ENCODE measurements around the gene GEMIN7. TPM values are rescaled to one million over a fixed set of nuclear protein-coding genes. Genes with fewer than 3 reads are reported as not detected.

Gene GEMIN7, protein sequence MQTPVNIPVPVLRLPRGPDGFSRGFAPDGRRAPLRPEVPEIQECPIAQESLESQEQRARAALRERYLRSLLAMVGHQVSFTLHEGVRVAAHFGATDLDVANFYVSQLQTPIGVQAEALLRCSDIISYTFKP
- total RNA-seq: 10 to 100 TPM in 1 of 2 donors, 1 to 10 TPM in 1; 8.3 to 54.3 TPM

DNA sequence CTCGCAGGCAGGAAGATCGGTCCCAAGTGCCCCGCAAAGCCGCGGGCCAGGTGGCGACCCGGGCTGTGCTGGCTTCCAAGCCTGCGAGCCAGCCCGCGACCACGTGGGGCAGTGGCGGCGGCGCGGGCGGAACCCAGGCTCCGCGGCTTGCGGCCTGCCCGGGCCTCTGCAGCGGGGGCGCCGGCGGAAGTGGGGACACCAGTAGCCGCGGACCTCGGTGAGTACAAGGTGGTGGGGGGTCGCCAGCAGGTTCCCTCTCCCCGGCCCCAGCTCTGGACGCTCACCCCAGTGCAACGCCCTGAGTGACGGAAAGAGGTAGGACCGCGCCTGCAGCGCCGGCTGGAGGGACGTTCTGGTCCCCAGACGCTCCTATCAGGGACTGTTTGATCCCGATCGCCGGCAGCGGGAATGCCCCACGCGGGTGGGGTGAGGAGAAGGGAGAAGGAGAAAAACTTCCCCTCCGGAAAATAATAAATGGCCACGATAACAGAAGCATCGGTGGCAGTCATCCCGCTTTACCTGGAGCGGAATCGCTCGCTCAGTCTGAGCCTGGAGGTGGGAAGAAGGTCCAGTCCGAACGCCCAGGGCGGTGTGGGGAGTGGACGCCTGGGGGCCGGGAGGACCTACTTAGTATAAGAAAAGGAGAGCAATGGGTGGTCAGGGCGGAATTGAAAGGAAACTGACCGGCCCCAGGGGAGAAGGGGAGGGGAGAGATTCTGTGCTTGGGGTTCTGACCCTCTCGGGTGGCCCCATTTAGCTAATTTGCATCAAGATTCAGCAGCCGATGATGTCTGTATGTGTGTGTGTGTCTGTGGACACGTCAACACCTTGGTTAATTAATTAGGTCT, at the start of gene GEMIN7:
Gene GEMIN7 (plus strand): TSS at position 198 of the 848 bp plus-strand sequence. CDS start 10,855 bp downstream, outside the sequence.
- DNase-seq (ENCODE audit: low spot score in 2 of 2) (peak; percentile 84 to 91), ATAC-seq (peak; percentile 56 to 73)
- Mint-ChIP-seq H3K27ac (peak within 1 kb of the TSS; percentile 90 to 97), H3K9me3 (no peaks in the 10 kb centered on the region), H3K36me3 (peaks cover 5 to 34% of the 10 kb centered on the region in 2 donors)

DNA sequence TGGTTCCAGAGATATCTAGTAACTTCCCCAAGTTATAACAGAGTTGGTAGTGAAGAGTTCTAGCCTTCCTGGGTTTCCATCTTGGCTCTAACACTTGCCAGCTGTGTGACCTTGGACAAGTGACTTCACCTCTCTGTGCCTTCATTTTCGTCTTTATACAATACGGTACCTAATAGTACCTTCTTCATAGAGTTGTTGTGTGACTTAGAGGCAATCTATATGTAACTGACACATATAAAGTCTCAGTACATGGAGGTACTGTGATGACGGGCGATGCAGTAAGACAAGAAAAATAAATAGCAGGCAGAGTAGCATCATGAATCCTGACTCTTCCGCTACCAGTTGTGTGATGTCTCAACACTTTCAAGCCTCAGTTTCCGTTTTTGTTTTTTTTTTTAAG, 48.2 kb upstream of the GEMIN7 start:
- DNase-seq (ENCODE audit: low spot score in 2 of 2): no peak
- peaks cover 27 to 46% of the 10 kb centered on the region in 2 donors for H3K36me3 Mint-ChIP-seq
- no peaks in the 10 kb centered on the region for H3K9me3 Mint-ChIP-seq
- peak overlapping the region; percentile 28 to 82 for H3K27ac Mint-ChIP-seq
- ATAC-seq: no peak

DNA sequence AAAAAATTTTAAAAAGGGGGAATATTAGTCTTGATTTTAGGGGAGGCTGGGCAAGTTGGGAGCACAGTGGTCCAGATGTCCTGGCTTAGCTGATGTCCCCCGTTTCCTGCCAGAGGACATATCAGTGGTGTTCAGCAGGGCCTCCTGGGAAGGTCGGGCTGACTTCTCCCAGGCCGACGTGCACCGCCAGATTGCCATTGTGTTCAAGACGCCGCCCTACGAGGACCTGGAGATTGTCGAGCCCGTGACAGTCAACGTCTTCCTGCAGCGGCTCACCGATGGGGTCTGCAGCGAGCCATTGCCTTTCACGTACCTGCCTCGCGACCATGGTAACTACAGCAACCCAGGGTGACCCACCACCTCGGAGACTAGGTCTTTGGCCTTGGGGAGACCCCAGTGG, 46.6 kb upstream of the GEMIN7 start:
- H3K27ac Mint-ChIP-seq: peak overlapping the region in 1 of 2 donors; percentile 75
- DNase-seq (ENCODE audit: low spot score in 2 of 2) (no peak), ATAC-seq (no peak)
- H3K36me3 Mint-ChIP-seq: peaks cover 27 to 46% of the 10 kb centered on the region in 2 donors
- H3K9me3 Mint-ChIP-seq: no peaks in the 10 kb centered on the region

DNA sequence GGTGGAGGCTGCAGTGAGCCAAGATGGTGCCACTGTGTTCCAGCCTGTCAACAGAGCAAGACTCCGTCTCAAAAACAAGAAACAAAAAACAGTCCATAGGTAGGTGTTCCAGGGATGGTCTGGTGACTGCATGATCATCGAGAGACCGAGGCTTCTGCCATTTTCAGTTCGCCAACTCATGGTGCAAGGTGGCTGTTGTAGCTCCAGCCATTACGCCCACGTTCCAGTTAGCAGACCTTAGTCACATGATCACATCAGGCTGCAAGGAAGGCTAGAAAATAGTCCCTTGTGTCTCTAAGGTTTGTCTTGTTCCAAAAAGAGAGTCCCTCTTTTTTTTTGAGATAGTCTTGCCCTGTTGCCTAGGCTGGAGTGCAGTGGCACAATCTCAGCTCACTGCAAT, 43.3 kb upstream of the GEMIN7 start:
- no peaks in the 10 kb centered on the region for H3K9me3 Mint-ChIP-seq
- no peak overlapping the region for H3K27ac Mint-ChIP-seq
- DNase-seq (ENCODE audit: low spot score in 2 of 2) (no peak), ATAC-seq (no peak)
- peaks cover 36 to 41% of the 10 kb centered on the region in 2 donors for H3K36me3 Mint-ChIP-seq

DNA sequence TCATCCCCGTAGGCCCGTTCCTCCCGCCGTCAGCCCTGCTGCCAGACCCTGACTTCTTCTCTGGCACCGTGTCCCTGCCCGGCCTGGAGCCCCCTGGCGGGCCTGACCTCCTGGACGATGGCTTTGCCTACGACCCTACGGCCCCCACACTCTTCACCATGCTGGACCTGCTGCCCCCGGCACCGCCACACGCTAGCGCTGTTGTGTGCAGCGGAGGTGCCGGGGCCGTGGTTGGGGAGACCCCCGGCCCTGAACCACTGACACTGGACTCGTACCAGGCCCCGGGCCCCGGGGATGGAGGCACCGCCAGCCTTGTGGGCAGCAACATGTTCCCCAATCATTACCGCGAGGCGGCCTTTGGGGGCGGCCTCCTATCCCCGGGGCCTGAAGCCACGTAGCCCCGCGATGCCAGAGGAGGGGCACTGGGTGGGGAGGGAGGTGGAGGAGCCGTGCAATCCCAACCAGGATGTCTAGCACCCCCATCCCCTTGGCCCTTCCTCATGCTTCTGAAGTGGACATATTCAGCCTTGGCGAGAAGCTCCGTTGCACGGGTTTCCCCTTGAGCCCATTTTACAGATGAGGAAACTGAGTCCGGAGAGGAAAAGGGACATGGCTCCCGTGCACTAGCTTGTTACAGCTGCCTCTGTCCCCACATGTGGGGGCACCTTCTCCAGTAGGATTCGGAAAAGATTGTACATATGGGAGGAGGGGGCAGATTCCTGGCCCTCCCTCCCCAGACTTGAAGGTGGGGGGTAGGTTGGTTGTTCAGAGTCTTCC, 41.5 kb upstream of the GEMIN7 start:
- ATAC-seq (no peak), DNase-seq (ENCODE audit: low spot score in 2 of 2) (no peak)
- Mint-ChIP-seq H3K9me3 (no peaks in the 10 kb centered on the region), H3K36me3 (peaks cover 40 to 45% of the 10 kb centered on the region in 2 donors), H3K27ac (peak overlapping the region in 1 of 2 donors; percentile 72)

DNA sequence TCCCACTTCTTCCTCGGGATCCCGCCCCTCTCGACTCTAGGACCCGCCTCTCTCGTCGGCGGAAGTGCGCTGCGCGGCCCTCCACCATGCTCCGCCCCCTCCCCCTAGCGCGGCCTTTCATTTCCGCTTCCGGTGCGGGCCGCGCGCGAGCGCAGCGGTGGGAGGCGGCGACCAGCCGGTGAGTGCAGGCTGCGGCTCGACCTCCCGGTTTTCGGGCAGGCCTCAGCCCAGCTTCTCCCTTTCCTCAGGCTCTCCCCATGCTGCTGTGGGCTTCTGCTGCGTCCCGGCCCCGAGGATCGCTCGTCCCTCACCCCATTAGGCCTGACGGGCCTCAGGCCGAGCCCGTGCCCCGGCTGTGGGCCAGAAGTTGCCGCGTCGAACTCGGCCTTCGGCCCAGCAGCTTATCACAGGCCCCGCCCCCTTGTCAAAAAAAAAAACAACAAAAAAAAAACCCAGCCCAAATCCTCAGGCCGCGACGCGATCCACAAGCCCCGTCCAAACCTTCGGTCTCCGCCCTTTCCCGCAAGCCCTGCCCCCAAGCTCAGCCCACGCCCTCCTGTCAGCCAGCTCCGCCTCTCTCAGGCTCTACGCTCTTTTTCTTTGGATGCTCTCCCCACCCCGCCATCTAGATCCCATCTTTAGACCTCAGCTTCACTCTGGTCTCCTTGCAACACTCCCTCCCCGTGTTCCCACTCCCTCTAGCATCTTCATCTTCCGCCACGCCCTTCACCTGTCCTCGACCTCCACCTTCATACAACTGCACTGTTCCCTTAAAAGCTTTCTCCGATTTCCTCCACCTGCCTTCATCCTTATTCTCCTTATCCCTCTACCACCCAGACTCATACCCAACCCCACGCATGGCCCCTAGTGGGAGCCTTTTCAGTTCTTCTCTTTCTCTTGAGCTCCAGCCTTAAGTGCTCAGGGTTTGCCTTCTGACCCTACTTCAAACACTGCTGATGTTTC, 39.8 kb upstream of the GEMIN7 start, which contains the start of gene CLASRP:
Gene CLASRP (plus strand): TSS at position 115 of the 963 bp plus-strand sequence. CDS start 1,168 bp downstream, outside the sequence.
- peak; percentile 96 to 99 for ATAC-seq
- Mint-ChIP-seq H3K9me3 (no peaks in the 10 kb centered on the region), H3K36me3 (peaks cover 32 to 40% of the 10 kb centered on the region in 2 donors), H3K27ac (peak within 1 kb of the TSS; percentile 97 to 99)
- DNase-seq (ENCODE audit: low spot score in 2 of 2): peak; percentile 88 to 90

DNA sequence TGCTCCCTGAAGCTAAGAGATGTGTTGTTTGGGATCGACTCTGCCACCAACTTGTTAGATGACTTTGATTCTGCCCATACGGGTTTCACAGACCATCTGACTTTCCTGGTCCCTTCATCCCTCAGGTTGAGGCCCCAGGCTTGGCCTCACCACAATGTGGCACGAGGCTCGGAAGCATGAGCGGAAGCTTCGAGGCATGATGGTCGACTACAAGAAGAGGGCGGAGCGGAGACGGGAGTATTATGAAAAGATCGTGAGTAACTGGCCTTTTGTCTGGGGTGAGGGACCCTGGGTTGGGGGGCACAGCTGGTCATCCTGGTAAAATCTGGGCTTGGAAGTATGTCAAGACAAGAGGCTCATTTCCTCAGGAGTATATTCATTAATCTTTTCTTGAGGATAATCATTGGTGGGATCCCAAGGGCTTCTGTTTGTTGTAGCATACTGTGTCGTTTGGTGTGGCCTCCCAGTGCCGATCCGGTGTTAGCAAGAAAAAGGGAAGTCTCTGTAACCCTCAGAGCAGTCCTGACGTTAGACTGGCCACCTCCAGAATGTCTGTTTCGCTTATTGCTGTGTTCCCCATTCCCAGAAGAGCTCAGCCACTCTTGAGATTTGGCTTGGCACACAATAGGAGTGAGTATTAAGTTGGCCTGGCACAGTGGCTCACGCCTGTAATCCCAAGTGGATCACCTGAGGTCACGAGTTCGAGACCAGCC, 38.8 kb upstream of the GEMIN7 start:
- no peaks in the 10 kb centered on the region for H3K9me3 Mint-ChIP-seq
- DNase-seq (ENCODE audit: low spot score in 2 of 2) (no peak), ATAC-seq (no peak)
- peaks cover 22 to 30% of the 10 kb centered on the region in 2 donors for H3K36me3 Mint-ChIP-seq
- H3K27ac Mint-ChIP-seq: peak overlapping the region; percentile 97 to 99

DNA sequence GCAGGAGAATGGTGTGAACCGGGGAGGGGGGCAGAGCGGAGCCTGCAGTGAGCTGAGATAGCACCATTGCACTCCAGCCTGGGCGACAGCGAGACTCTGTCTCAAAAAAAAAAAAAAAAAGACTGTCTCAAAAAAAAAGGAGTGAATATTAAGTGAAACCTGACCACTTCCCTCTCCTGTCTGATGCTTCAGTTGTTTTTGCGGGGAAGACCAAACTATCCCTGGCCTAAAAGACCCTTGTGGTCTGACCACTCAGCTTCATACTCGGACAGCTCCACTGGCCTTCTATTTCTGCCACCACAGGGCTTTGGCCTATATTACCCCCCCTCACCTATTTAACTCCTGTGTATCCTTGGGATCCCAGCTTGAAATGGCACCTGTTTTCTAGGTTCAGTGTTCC, 37.9 kb upstream of the GEMIN7 start:
- no peak for ATAC-seq
- H3K36me3 Mint-ChIP-seq: peaks cover 19 to 27% of the 10 kb centered on the region in 2 donors

DNA sequence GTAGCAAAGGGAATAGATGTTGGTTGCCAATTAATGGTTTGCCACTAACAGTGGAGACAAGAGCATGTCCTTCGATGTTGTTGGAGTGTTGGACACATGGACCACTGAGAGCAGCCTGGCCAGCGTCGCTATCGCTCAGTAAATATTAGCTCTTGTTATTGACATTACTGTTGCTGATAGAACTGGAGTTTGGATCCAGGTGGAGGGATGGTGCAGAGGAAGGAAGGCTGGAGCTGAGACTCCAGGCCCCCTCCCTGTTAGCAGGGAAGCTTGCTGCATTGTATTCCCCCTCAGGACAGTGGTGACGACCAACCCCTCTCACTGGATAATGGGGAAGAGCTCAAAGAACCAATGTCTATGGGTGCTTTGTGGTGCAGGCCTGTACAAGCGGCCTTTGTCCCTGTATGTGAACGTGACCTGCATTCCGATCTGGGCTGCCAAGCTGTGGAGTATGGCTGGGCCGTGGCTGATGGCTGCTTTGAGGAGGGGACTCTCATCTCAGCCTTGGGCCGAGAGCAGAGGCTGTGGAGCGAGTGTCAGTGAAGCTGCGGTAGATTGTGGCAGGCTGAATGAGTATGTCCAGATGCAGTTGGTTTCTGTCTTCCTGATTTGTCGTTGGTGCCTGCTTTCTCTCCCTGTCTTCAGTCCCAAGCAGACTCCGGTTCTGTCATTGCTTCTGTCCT, 33.2 kb upstream of the GEMIN7 start:
- H3K9me3 Mint-ChIP-seq: no peaks in the 10 kb centered on the region
- peak overlapping the region; percentile 45 to 84 for H3K27ac Mint-ChIP-seq
- DNase-seq (ENCODE audit: low spot score in 2 of 2) (no peak), ATAC-seq (no peak)
- peaks cover 11 to 13% of the 10 kb centered on the region in 2 donors for H3K36me3 Mint-ChIP-seq

More for the DNA sequence above, 37.9 kb upstream of the GEMIN7 start:
- Mint-ChIP-seq H3K9me3 (no peaks in the 10 kb centered on the region), H3K27ac (peak overlapping the region; percentile 65 to 99)
- DNase-seq (ENCODE audit: low spot score in 2 of 2): no peak

DNA sequence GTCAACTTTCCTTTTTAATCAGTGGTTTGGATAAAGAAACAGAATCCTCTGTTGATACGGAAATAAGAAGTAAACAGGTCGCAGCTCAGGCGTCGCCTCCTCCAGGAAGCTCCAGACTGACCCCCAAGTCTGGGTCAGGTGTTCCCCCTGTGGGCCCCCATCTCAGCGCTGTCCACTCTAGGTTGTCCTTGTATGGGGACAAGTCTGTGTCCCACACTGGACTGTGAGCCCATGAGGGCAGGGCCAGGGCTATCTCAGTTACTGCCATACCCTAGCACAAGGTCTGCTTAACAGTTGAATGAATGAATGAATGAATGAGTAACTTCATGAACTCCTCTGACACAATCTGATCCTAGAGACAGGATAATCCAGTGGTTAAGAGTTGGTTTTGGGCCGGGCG, 32.7 kb upstream of the GEMIN7 start:
- Mint-ChIP-seq H3K36me3 (peaks cover 8 to 10% of the 10 kb centered on the region in 2 donors), H3K27ac (peak overlapping the region in 1 of 2 donors; percentile 84), H3K9me3 (no peaks in the 10 kb centered on the region)
- DNase-seq (ENCODE audit: low spot score in 2 of 2) (no peak), ATAC-seq (no peak)

DNA sequence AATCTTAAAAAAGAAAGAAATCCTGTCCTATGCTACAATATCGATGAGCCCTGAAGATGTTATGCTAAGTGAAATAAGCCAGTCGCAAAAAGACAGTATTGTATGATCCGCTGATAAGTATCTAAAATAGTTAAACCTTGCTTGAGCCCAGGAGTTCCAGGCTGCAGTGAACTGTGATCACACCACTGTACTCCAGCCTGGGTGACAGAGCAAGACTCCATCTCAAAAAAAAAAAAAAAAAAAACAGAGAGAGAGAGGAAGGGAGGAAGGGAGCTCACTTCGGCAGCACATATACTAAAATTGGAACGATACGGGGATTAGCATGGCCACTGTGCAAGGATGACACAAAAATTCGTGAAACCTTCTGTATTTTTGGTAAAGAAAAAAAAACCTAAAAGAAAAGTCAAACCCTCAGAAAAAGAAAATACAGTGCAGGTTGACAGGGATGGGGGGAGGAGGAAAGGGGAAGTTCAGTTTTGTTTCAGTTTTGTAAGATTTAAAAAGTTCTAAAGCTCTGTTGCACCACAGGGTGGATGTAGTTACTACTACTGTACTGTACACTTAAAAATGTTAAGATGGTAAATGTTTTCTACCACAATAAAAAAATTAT, 31.8 kb upstream of the GEMIN7 start:
- Mint-ChIP-seq H3K9me3 (no peaks in the 10 kb centered on the region), H3K36me3 (peaks cover 0 to 4% of the 10 kb centered on the region in 2 donors), H3K27ac (peak overlapping the region; percentile 84 to 98)
- DNase-seq (ENCODE audit: low spot score in 2 of 2) (no peak), ATAC-seq (no peak)

DNA sequence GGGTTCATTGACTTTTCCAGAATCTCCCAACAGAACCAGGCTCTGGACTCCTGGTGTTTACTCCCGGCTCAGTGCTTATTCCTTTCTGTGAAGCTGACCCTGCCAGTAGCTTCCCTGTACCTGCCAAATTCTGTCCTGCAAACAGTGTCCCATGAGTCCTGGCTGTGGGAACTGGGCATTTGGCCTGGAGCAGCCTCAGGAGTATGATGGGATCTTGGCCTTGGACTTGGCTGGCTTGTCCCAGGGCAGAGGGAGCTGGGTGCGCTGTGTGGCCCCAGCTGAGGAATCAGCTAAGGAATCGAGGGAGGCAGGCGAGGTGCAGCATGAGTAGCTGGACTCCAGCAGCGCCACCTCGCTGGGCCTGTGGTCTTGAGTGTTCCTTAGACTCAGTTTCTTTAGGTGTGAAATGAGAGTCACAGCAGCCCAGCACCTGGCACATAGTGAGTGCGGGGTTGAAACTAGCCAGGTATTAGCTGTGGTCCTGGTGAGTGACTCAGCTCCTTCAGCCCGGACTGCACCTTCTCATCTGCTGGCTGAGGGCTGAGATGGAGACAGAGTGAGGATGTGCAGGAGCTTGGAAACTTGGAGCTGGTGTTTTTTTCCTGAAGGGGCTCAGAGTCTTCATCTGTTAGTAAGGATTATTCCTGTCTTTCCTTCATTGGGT, 29.9 kb upstream of the GEMIN7 start:
- peak; percentile 34 to 45 for ATAC-seq
- H3K9me3 Mint-ChIP-seq: no peaks in the 10 kb centered on the region
- peak overlapping the region; percentile 85 to 86 for H3K27ac Mint-ChIP-seq
- H3K36me3 Mint-ChIP-seq: peaks cover 0 to 4% of the 10 kb centered on the region in 2 donors
- DNase-seq (ENCODE audit: low spot score in 2 of 2): no peak

DNA sequence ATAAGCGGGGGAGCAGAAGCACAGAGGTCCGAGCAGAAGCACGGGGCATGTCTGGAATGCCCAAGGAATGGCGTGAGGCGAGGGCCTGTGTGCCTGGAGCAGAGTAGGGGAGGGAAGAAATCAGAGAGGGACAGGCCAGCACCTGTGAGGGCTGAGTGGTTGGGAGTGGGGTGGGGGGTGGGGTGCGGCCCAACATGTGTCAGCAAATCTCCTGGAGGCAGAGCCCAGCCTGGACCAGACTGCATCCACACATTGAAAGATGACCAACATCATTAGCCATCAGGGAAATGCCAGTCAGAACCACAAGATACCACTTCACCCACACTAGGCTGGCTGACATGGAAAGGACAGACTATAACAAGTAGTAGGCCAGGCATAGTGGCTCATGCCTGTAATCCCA, 29.0 kb upstream of the GEMIN7 start:
- peak overlapping the region in 1 of 2 donors; percentile 85 for H3K27ac Mint-ChIP-seq
- ATAC-seq (peak in 1 of 2 donors; percentile 5), DNase-seq (ENCODE audit: low spot score in 2 of 2) (no peak)
- H3K36me3 Mint-ChIP-seq: peaks cover 0 to 4% of the 10 kb centered on the region in 2 donors
- H3K9me3 Mint-ChIP-seq: no peaks in the 10 kb centered on the region

Measured in activated naive CD4-positive, alpha-beta T cell treated with anti-CD3 and anti-CD28 coated beads, Interleukin-2, amount 50 U/mL, for 72 hours (primary cell).